ENCODE data around the gene ARNT2.

The ARNT2 gene

DNA sequence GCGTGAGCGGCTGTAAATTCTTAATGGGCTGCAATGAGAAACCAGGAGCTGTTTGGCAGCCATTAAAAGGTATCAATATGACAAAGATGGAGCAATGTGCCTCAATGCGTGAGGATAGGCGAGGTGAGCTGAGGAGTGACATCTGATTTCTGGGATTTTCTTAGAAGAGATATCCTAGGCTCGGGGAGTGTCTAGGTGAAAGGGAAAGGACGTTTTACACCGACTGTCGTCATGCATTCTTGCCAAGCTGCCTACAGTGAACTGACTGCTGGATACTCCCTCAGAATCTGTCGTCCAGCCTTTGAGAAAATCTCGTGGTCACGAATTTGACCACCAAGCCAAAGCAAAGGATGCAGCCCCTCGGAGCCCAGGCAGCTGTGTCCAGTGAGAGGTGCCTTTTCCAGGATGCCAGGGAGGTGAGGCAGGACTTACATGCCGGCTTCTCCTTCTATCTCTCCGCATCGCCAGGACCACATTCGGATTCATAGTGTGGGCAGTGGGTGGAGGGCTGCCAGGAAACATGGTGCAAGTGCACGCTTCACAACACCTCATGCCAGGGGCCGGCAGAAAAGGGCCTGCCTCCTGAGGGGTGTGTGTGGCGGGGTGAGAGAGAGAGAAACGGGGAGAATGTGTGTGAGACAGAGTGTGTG is 210.7 kb downstream of the ARNT2 start:
- no peak overlapping the region for H4K5ac ChIP-seq (ENCODE audit: low read length)
- H3K23ac ChIP-seq (ENCODE audit: low read length): no peak overlapping the region
- no peak overlapping the region for H3K56ac ChIP-seq (ENCODE audit: low read length)
- H3K4me1 ChIP-seq (ENCODE audit: control insufficient read depth, low read depth, low read length): no peaks in the 10 kb centered on the region
- H3K79me1 ChIP-seq (ENCODE audit: low read length): no peaks in the 10 kb centered on the region
- H3K9ac ChIP-seq (ENCODE audit: low read length): no peak overlapping the region
- no peak overlapping the region for H3K27ac ChIP-seq (ENCODE audit: low read depth, low read length)
- no peak overlapping the region for H3K4me2 ChIP-seq (ENCODE audit: low read length)
- H2BK15ac ChIP-seq (replicated peaks; ENCODE audit: low read depth): no peak overlapping the region
- no peak overlapping the region for H2BK5ac ChIP-seq (ENCODE audit: low read length)
- WGBS (ENCODE audit: extremely low coverage, insufficient coverage, low lambda C conversion rate): no CpG with 5 or more reads among the region's 20 CpGs
- no peaks in the 10 kb centered on the region for H3K36me3 ChIP-seq (ENCODE audit: control insufficient read depth, insufficient read depth, low read length)
- no peak overlapping the region for H3K4ac ChIP-seq (ENCODE audit: low read depth, low read length)
- no peak overlapping the region for H2BK120ac ChIP-seq (ENCODE audit: low read depth, low read length)
- no peaks in the 10 kb centered on the region for H3K79me2 ChIP-seq (ENCODE audit: control insufficient read depth, insufficient read depth, low read length)
- no peak overlapping the region for H3K4me3 ChIP-seq (ENCODE audit: low read length)
- H4K8ac ChIP-seq (ENCODE audit: low read depth, low read length): no peak overlapping the region
- no peak for DNase-seq
- no peak overlapping the region for H2AK5ac ChIP-seq (ENCODE audit: low read length)
- no peaks in the 10 kb centered on the region for H3K27me3 ChIP-seq (ENCODE audit: insufficient read depth, low read length, poor library complexity)
- no peak overlapping the region for H3K18ac ChIP-seq (ENCODE audit: low read length)

DNA sequence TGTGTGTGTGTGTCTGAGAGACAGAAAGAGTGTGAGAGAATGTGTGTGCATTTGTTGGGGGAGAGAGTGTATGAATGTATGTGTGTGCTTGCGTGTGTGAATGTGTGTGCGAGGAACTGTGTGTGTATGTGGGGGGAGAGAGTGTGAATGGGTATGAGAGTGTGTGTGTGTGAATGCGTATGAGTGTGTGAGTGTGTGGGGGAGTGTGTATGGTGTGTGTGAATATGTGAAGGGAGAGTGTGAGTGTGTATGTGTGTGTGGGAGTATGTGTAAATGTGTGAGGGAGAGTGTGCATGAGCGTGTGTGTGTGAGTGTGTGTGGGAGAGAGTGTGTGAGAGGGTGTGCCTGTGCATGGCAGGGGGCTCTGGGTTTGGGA is 211.2 kb downstream of the ARNT2 start:
- Histone ChIP-seq H3K79me2 (ENCODE audit: control insufficient read depth, insufficient read depth, low read length) (no peaks in the 10 kb centered on the region), H3K18ac (ENCODE audit: low read length) (no peak overlapping the region)
- WGBS (ENCODE audit: extremely low coverage, insufficient coverage, low lambda C conversion rate): 100% methylated on average over 4 of the region's 4 CpGs

DNA sequence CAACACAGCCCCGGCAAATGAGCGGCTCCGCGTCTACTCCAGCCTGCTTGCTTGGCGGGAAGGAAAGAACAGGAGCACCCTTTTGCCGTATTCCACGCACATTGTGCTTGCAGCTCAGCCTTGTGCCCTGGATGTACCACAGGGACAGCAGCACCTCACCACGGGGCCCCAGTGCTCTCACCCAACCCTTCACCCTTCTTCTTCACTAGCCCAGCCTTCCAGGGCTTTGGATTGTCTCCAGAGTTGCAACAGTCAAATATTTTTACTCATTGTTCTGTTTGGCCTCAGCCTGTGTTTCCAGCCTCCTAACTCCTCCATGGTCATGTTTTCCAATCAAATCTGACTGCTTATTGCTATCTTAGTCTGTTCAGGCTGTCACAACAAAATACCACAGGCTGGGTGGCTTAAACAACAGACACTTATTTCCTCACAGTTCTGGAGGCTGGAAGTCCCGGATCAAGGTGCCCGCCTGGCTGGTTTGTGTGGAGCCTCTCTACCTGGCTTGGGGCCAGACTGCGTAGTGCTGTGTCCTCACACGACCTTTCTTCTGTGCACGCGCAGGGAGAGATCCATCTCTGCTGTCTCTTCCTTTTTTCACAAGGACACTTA is 211.7 kb downstream of the ARNT2 start:
- no peak for DNase-seq
- Histone ChIP-seq H3K23ac (ENCODE audit: low read length) (no peak overlapping the region), H3K4me1 (ENCODE audit: control insufficient read depth, low read depth, low read length) (no peaks in the 10 kb centered on the region), H3K4me3 (ENCODE audit: low read length) (no peak overlapping the region), H3K9ac (ENCODE audit: low read length) (no peak overlapping the region), H4K8ac (ENCODE audit: low read depth, low read length) (no peak overlapping the region), H4K5ac (ENCODE audit: low read length) (no peak overlapping the region), H3K18ac (ENCODE audit: low read length) (no peak overlapping the region), H3K4me2 (ENCODE audit: low read length) (no peak overlapping the region), H2BK15ac (replicated peaks; ENCODE audit: low read depth) (no peak overlapping the region), H3K56ac (ENCODE audit: low read length) (no peak overlapping the region), H2BK5ac (ENCODE audit: low read length) (no peak overlapping the region), H2AK5ac (ENCODE audit: low read length) (no peak overlapping the region), H2BK120ac (ENCODE audit: low read depth, low read length) (no peak overlapping the region), H3K79me1 (ENCODE audit: low read length) (no peaks in the 10 kb centered on the region), H3K79me2 (ENCODE audit: control insufficient read depth, insufficient read depth, low read length) (no peaks in the 10 kb centered on the region), H3K27ac (ENCODE audit: low read depth, low read length) (no peak overlapping the region), H3K27me3 (ENCODE audit: insufficient read depth, low read length, poor library complexity) (no peaks in the 10 kb centered on the region), H3K36me3 (ENCODE audit: control insufficient read depth, insufficient read depth, low read length) (no peaks in the 10 kb centered on the region), H3K4ac (ENCODE audit: low read depth, low read length) (no peak overlapping the region)
- no CpG with 5 or more reads among the region's 14 CpGs for whole genome bisulfite sequencing (ENCODE audit: extremely low coverage, insufficient coverage, low lambda C conversion rate)

More for the DNA sequence above, 211.2 kb downstream of the ARNT2 start:
- Histone ChIP-seq H3K9ac (ENCODE audit: low read length) (no peak overlapping the region), H4K8ac (ENCODE audit: low read depth, low read length) (no peak overlapping the region), H3K4me1 (ENCODE audit: control insufficient read depth, low read depth, low read length) (no peaks in the 10 kb centered on the region), H3K36me3 (ENCODE audit: control insufficient read depth, insufficient read depth, low read length) (no peaks in the 10 kb centered on the region), H3K79me1 (ENCODE audit: low read length) (no peaks in the 10 kb centered on the region), H4K5ac (ENCODE audit: low read length) (no peak overlapping the region), H3K56ac (ENCODE audit: low read length) (no peak overlapping the region), H3K27ac (ENCODE audit: low read depth, low read length) (no peak overlapping the region), H2AK5ac (ENCODE audit: low read length) (no peak overlapping the region), H3K4me3 (ENCODE audit: low read length) (no peak overlapping the region), H3K4me2 (ENCODE audit: low read length) (no peak overlapping the region), H3K4ac (ENCODE audit: low read depth, low read length) (no peak overlapping the region), H2BK5ac (ENCODE audit: low read length) (no peak overlapping the region), H2BK15ac (replicated peaks; ENCODE audit: low read depth) (no peak overlapping the region), H2BK120ac (ENCODE audit: low read depth, low read length) (no peak overlapping the region), H3K23ac (ENCODE audit: low read length) (no peak overlapping the region), H3K27me3 (ENCODE audit: insufficient read depth, low read length, poor library complexity) (no peaks in the 10 kb centered on the region)
- no peak for DNase-seq

DNA sequence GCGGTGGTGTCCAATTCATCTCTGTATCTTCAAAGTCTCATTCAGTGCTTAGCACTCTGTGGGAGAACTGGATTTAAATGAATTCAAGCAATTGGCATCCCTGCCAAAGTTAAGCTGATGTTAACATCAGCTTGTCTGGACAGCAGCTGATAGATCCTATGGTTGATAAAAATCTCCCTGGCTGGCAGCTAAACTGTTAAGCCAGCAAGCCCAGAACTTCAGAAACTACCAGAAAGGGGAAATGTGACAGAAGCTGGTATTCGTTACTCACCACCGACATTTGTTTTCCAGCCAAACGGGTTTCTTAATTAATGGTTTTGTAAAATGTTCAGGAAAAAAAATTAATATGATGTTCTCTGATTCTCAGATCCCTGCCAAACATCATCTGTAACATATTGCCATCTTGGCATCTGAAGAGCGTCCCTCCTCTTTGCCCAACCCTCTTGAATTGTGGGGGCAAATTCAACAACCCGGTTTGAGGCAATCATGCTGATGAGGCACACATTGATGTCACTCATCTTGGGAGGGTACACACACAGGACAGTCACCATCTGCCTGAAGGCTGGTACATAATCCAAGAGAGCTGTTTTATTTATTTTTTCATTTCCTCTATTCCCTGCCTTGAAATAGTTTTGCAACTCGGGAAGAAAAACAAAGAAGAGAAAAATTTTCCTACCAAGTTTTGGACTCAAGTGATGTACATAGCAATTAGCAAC is 214.7 kb downstream of the ARNT2 start:
- Histone ChIP-seq H2BK15ac (replicated peaks; ENCODE audit: low read depth) (no peak overlapping the region), H2BK5ac (ENCODE audit: low read length) (no peak overlapping the region), H2BK120ac (ENCODE audit: low read depth, low read length) (no peak overlapping the region), H3K4me2 (ENCODE audit: low read length) (no peak overlapping the region), H4K8ac (ENCODE audit: low read depth, low read length) (no peak overlapping the region), H3K36me3 (ENCODE audit: control insufficient read depth, insufficient read depth, low read length) (no peaks in the 10 kb centered on the region), H3K4me3 (ENCODE audit: low read length) (no peak overlapping the region), H3K56ac (ENCODE audit: low read length) (no peak overlapping the region), H3K27ac (ENCODE audit: low read depth, low read length) (no peak overlapping the region), H3K4me1 (ENCODE audit: control insufficient read depth, low read depth, low read length) (no peaks in the 10 kb centered on the region), H3K27me3 (ENCODE audit: insufficient read depth, low read length, poor library complexity) (no peaks in the 10 kb centered on the region), H4K5ac (ENCODE audit: low read length) (no peak overlapping the region), H2AK5ac (ENCODE audit: low read length) (no peak overlapping the region), H3K23ac (ENCODE audit: low read length) (no peak overlapping the region), H3K9ac (ENCODE audit: low read length) (no peak overlapping the region), H3K4ac (ENCODE audit: low read depth, low read length) (no peak overlapping the region), H3K79me1 (ENCODE audit: low read length) (no peaks in the 10 kb centered on the region), H3K79me2 (ENCODE audit: control insufficient read depth, insufficient read depth, low read length) (no peaks in the 10 kb centered on the region), H3K18ac (ENCODE audit: low read length) (no peak overlapping the region)
- WGBS (ENCODE audit: extremely low coverage, insufficient coverage, low lambda C conversion rate): no CpG with 5 or more reads among the region's 7 CpGs
- no peak for DNase-seq

DNA sequence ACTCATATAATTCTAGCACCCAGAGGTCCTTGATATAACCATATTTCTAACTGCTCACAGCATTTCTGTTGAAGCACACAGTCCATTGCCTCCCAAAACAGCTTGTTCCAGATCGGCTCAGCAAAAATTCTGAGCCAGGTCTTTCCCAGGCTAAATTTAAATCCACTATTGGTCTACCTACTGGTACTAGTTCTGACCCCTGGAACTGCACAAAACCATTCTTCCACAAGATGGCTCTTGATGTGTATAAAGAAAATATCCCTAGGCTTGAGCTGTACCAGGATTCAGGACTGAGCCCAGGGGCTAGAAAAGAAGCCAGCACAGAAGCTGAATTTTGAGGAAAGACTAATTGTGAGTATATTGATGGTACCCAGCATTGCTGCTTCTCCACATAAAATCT is 215.5 kb downstream of the ARNT2 start:
- H3K4me2 ChIP-seq (ENCODE audit: low read length): no peak overlapping the region
- H4K8ac ChIP-seq (ENCODE audit: low read depth, low read length): no peak overlapping the region
- no peak overlapping the region for H4K5ac ChIP-seq (ENCODE audit: low read length)
- no CpG with 5 or more reads among the region's 1 CpG for WGBS (ENCODE audit: extremely low coverage, insufficient coverage, low lambda C conversion rate)
- H3K9ac ChIP-seq (ENCODE audit: low read length): no peak overlapping the region
- H3K23ac ChIP-seq (ENCODE audit: low read length): no peak overlapping the region
- H3K27ac ChIP-seq (ENCODE audit: low read depth, low read length): no peak overlapping the region
- no peak overlapping the region for H2BK120ac ChIP-seq (ENCODE audit: low read depth, low read length)
- H2BK15ac ChIP-seq (replicated peaks; ENCODE audit: low read depth): no peak overlapping the region
- no peak overlapping the region for H2BK5ac ChIP-seq (ENCODE audit: low read length)
- no peak overlapping the region for H3K56ac ChIP-seq (ENCODE audit: low read length)
- H3K27me3 ChIP-seq (ENCODE audit: insufficient read depth, low read length, poor library complexity): no peaks in the 10 kb centered on the region
- H3K4ac ChIP-seq (ENCODE audit: low read depth, low read length): no peak overlapping the region
- H3K79me1 ChIP-seq (ENCODE audit: low read length): no peaks in the 10 kb centered on the region
- no peak overlapping the region for H3K4me3 ChIP-seq (ENCODE audit: low read length)
- no peaks in the 10 kb centered on the region for H3K79me2 ChIP-seq (ENCODE audit: control insufficient read depth, insufficient read depth, low read length)
- no peaks in the 10 kb centered on the region for H3K4me1 ChIP-seq (ENCODE audit: control insufficient read depth, low read depth, low read length)
- H3K18ac ChIP-seq (ENCODE audit: low read length): no peak overlapping the region
- H2AK5ac ChIP-seq (ENCODE audit: low read length): no peak overlapping the region
- peak; percentile 8 for DNase-seq
- no peaks in the 10 kb centered on the region for H3K36me3 ChIP-seq (ENCODE audit: control insufficient read depth, insufficient read depth, low read length)
